Measurements from ENCODE around the gene LRP1.

GRCh38 chr12:57177354-57177753 is 49.1 kb downstream of the LRP1 start:
- TF ChIP-seq CTCF (IDR thresholded peaks at IDR 0.05) = no peak
- no peak for TF ChIP-seq POLR2AphosphoS5 (IDR thresholded peaks at IDR 0.05; ENCODE audit: low read depth, low read length)
- no peak for TF ChIP-seq TCF7L2 (IDR thresholded peaks at IDR 0.05; ENCODE audit: low read depth, low read length)
- TF ChIP-seq SIN3A (IDR thresholded peaks at IDR 0.05; ENCODE audit: borderline replicate concordance, insufficient read depth, low read depth, low read length) = no peak
